BJ (cell line): ENCODE measurements around the gene SIK2. TPM values are rescaled to one million over a fixed set of nuclear protein-coding genes. Genes with fewer than 3 reads are reported as not detected.

Experiments
- CTCF ChIA-PET: fragments of 350-600 bp; formaldehyde crosslinking; extraction: SDS; loops from one replicate; lab custom pipeline; 2021; ENCODE audit warnings: antibody characterized with exemption, inconsistent platforms; lab: Yijun Ruan, JAX
- POLR2A ChIA-PET: fragments of 300-600 bp; sonication (Branson Sonifier 250); formaldehyde crosslinking; extraction: SDS; loops from one replicate; lab custom pipeline; 2021; ENCODE audit warnings: antibody characterized with exemption; lab: Charles Lee
- DNase-seq: peaks from one replicate; pipeline ENCODE4 v3.0.0-alpha.2; 2011; ENCODE audit warnings: low read depth
- H3K27me3 ChIP-seq: 2 replicates; pipeline ENCODE4 v1.6.0; 2011; ENCODE audit warnings: low read length; ENCODE audit not compliant: control insufficient read depth, insufficient read depth
- H3K36me3 ChIP-seq: 2 replicates; pipeline ENCODE4 v1.5.1; 2011; ENCODE audit warnings: low read length; ENCODE audit not compliant: control insufficient read depth, insufficient read depth
- H3K4me3 ChIP-seq: 2 replicates; pipeline ENCODE4 v1.5.1; 2011; ENCODE audit warnings: low read depth, mild to moderate bottlenecking, control low read depth, low read length
- CTCF ChIP-seq: IDR thresholded peaks from 2 replicates; pipeline ENCODE4 v1.5.1; 2011; ENCODE audit warnings: low read depth, mild to moderate bottlenecking, control low read depth, inconsistent platforms, low read length, moderate library complexity; ENCODE audit not compliant: insufficient read depth
- polyA plus RNA-seq: library from polyadenylated mRNA; depleted of rRNA; stranded (reverse); fragments of >200 nt; gene quantifications from 2 replicates; pipeline ENCODE4 v1.2.3, GENCODE V29; 2011

SIK2 gene
- polyA plus RNA-seq, 1 experiment, result 24.2 TPM

DNA sequence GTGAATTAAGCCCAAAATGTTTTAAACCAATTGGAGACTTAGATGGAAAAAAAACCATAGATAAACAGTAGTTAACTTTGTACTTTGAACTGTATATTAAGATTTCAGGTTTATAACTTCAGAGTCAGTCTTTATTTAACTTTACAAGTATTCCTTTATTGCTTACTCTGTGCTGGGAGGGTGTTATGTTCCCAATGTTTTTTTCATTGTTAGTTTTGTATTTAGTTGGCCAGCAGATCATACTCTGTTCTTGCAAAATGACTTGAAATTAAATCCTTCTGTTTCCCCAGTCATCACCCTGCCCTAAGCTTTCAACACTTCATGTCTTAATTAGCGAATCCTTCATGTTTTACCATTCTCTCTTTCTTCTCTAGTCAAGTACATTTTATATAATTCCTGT lies 25.3 kb downstream of the SIK2 start:
- H3K27me3 ChIP-seq, result no peaks in the 10 kb centered on the region
- no peak overlapping the region for H3K4me3 ChIP-seq
- no peak for TF ChIP-seq CTCF
- H3K36me3 ChIP-seq, result 0 out of 2 replicates have a peak, but pooled peaks cover 3% of the 10 kb centered on the region
- DNase-seq, result no peak
- ChIA-PET CTCF (no interaction called here), POLR2A (no interaction called here)

DNA sequence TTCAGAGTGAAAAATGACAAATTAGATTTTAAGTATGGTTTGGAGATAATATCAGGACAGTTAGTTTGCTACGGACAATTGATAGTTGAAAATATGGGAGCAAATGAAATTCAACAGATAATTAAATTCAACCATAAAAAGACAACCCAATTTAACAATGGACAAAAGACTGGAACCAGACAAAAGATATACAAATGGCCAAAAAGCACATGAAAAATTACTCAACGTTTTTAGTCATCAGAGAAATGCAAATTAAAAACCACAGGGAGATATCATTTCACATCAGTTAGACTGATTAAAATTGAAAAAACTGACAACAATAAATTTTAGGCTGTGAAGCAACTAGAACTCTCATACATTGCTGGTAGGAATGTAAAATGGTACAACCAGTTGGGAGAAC lies 27.2 kb downstream of the SIK2 start:
- no peak for DNase-seq
- CTCF ChIA-PET, result no interaction called here
- H3K4me3 ChIP-seq, result no peak overlapping the region

GRCh38 chr11:111631024-111631665 lies 28.9 kb downstream of the SIK2 start:
- H3K27me3 ChIP-seq, result no peaks in the 10 kb centered on the region
- H3K36me3 ChIP-seq, result no peaks in the 10 kb centered on the region
- ChIA-PET POLR2A (no interaction called here), CTCF (interaction anchor here (0.6 to 1.7 kb wide), 5 partner anchors 9 to 587 kb away, joined by 3 to 6 read pairs (median 3); partner anchors contain the start of gene PPP2R1B)
- no peak for TF ChIP-seq CTCF
- H3K4me3 ChIP-seq, result no peak overlapping the region
- DNase-seq, result no peak

More for the DNA sequence above, 27.2 kb downstream of the SIK2 start:
- no peak for TF ChIP-seq CTCF
- POLR2A ChIA-PET, result no interaction called here
- Histone ChIP-seq H3K27me3 (no peaks in the 10 kb centered on the region), H3K36me3 (no peaks in the 10 kb centered on the region)

GRCh38 chr11:111631666-111632039 lies 29.4 kb downstream of the SIK2 start:
- peak; percentile 68 for DNase-seq
- POLR2A ChIA-PET, result no interaction called here
- Histone ChIP-seq H3K36me3 (no peaks in the 10 kb centered on the region), H3K27me3 (no peaks in the 10 kb centered on the region), H3K4me3 (no peak overlapping the region)
- TF ChIP-seq CTCF, result no peak
- CTCF ChIA-PET, result interaction anchor here (0.6 to 1.7 kb wide), 5 partner anchors 8 to 588 kb away, joined by 3 to 6 read pairs (median 3); partner anchors contain the start of gene PPP2R1B

DNA sequence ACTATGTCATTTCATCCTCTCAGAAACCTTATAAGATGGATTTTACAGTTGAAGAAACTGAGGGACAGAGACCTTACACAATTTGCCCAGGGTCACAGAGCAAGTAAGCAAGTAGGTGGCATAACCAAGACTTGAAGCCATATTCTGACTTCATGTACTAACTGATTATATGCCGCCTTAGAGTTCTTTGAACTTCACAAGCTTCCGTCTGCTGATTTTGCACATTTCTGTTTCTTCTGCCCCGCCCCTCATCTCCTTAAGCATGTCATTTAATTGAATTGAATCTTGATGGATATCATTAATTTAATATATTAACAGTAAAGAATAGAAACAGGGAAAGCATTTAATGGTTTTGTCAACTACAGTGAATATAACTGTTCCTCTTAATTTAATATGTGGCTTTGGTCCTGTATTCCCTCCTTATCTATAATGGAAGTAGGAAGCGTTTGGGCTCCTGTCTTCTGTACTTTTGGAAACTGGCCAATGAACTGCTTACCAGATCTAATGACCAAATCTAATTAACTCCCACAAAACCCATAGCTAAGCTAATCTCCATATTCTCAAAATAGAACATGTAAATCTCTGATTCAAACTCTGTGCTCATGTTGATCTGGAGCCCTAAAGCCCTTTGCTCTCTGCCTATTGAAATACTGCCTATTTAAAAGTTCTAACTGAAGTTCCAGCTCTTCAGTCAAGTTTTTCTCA lies 30.4 kb downstream of the SIK2 start:
- no peak for DNase-seq
- H3K27me3 ChIP-seq, result no peaks in the 10 kb centered on the region
- ChIA-PET CTCF (no interaction called here), POLR2A (no interaction called here)
- no peak overlapping the region for H3K4me3 ChIP-seq
- no peak for TF ChIP-seq CTCF
- no peaks in the 10 kb centered on the region for H3K36me3 ChIP-seq
